ENCODE measurements around the gene HHLA2. TPM values are rescaled to one million over a fixed set of nuclear protein-coding genes. Genes with fewer than 3 reads are reported as not detected.

Gene HHLA2
- total and polyA plus RNA-seq, 2 experiments from 2014 or later: not detected

- TF ChIP-seq STAT1 (IDR thresholded peaks at IDR 0.05; ENCODE audit: unreplicated experiment) (no peak), ZNF331 (CRISPR knock-in tag; IDR thresholded peaks at IDR 0.05; ENCODE audit: low read depth) (no peak), NANOG (IDR thresholded peaks at IDR 0.05; ENCODE audit: borderline replicate concordance) (no peak), ZNF462 (CRISPR knock-in tag; IDR thresholded peaks at IDR 0.05) (no peak), POLR2AphosphoS5 (IDR thresholded peaks at IDR 0.05; ENCODE audit: low read depth) (no peak), REST (IDR thresholded peaks at IDR 0.05; ENCODE audit: unreplicated experiment) (no peak), CREB1 (CRISPR knock-in tag; IDR thresholded peaks at IDR 0.05; ENCODE audit: low read depth) (no peak)
- Histone ChIP-seq H4K20me1 (replicated peaks; ENCODE audit: insufficient read depth) (no peaks in the 10 kb centered on the region), H3K27me3 (ENCODE audit: insufficient read depth) (no peaks in the 10 kb centered on the region), H3K9me2 (ENCODE audit: insufficient read depth) (no peaks in the 10 kb centered on the region), H3K4me2 (no peak overlapping the region), H2AFZ (0 out of 2 replicates have a peak overlapping the region, but pooled peaks have one; percentile 40), H3K79me2 (replicated peaks; ENCODE audit: insufficient read depth) (no peaks in the 10 kb centered on the region), H3K36me3 (ENCODE audit: insufficient read depth) (no peaks in the 10 kb centered on the region), H3K4me3 (no peak overlapping the region), H3F3A (replicated peaks; ENCODE audit: low read depth) (no peaks in the 10 kb centered on the region), H3K4me1 (ENCODE audit: insufficient read depth) (peaks cover 13% of the 10 kb centered on the region; the same call in 1 of the 2 replicates), H3K27ac (ENCODE audit: low read depth) (no peak overlapping the region)
- Mint-ChIP-seq H3K9me3 (no peaks in the 10 kb centered on the region), H3K4me1 (peaks cover 17% of the 10 kb centered on the region), H3K36me3 (ENCODE audit: low read depth) (no peaks in the 10 kb centered on the region), H3K27me3 (ENCODE audit: insufficient read depth, low read depth, poor library complexity) (no peaks in the 10 kb centered on the region), H3K27ac (no peak overlapping the region), H3K4me3 (no peak overlapping the region)
- ATAC-seq (no peak), DNase-seq (ENCODE audit: low spot score) (no peak)
Measured at GRCh38 chr3:108302570-108302969, 6.2 kb downstream of the HHLA2 start.

Data from GM23338 (cell line).